ENCODE measurements around the gene OR14I1.

Gene OR14I1

DNA sequence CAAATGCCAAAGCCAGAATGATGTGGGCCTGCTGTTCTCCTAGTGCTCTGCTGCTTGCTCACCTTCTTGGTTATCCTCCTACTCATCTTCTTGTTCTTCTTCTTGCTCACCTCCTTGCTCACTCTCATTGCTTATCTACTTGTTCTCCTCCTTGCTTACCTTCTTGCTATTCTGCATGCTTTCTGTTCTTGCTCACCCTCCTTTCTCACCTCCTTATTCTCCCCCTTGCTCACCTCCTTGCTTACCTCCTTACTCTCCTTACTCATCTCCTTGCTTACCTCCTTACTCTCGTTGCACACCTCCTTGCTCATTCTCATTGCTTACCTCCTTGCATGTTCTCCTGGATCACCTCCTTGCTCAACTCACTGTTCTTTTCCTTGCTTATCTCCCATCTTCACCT, at the start of gene OR14I1:
Gene OR14I1, minus strand, starts transcription at position 53 of the 400 bp plus-strand sequence.
- DNase-seq = no peak

DNA sequence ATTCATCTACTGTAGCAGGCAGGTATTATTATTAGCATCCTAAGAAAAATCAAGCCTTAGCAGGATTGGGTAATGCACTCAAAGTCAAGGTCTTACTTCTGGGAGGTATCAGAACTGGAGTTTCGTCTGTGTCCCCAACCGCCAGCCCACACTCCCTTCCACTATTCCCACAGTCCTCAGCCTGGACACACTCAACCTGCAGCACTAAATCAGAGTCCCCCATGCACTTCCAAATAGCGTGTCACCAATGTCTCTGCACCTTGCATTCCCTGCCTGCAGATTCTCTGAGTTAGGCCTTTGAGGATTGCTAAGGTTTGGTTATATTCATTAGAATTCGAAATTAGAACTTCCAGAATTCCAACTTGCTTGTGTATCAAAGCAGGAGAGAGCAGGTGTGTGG, 49.1 kb upstream of the OR14I1 start:
- no peak for DNase-seq

- no peak for DNase-seq
Measured at GRCh38 chr1:248751142-248751541, 48.6 kb upstream of the OR14I1 start.

DNA sequence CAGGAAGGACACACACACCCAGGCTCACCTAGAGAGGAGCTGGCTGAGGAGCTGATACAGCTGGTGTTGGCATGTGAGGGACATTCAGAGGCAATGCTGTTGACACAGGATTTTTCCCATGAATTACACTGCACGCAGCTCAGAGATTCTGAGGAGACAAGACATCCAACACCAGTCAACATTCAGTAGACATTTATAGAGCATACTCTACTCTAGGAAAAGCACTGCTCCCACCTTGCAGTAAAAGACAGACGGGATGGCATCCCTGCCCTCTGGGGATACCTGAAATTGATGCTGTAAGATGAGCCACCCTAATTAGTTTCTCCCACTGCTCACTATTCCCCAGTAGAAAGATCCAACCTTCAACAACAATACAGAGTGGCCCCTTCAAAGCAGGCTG, 47.9 kb upstream of the OR14I1 start:
- DNase-seq = no peak

- no peak for DNase-seq
Measured at GRCh38 chr1:248748211-248748610, 45.6 kb upstream of the OR14I1 start.

GRCh38 chr1:248740876-248741275, 38.3 kb upstream of the OR14I1 start:
- no peak for DNase-seq

DNA sequence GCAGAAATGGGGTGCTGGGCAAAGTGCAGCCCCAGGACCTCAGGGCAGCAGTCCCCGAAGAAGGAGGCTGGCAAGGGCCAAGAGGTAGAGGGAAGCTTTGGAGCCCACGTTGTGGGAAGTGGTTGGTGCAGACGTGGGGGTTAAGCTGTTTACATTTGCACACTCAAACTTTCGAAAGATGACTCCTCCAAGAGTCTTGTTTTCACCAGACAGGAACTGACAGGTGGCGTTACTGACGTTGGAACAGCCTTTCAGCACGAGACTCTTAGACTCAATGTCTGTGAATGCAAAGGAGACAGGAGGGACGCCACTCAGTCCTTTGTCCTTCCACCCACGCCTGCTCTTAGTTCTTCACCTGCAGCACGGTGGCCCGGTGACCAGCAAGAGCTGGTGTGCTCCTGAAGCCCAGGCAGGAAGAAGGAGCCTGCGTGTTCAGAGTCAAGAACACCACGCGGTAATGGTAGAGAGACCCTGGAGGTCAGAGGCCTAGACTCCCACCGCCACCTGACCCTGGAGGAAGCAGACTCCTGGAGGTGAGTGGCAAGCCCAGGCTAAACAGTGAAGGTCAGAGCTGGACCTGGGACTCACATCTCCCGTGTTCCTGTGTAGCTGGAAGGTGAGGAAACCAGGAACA, 37.1 kb upstream of the OR14I1 start:
- no peak for DNase-seq

- DNase-seq = no peak
Measured at GRCh38 chr1:248737457-248737856, 34.9 kb upstream of the OR14I1 start.

GRCh38 chr1:248736977-248737376, 34.4 kb upstream of the OR14I1 start:
- no peak for DNase-seq

DNA sequence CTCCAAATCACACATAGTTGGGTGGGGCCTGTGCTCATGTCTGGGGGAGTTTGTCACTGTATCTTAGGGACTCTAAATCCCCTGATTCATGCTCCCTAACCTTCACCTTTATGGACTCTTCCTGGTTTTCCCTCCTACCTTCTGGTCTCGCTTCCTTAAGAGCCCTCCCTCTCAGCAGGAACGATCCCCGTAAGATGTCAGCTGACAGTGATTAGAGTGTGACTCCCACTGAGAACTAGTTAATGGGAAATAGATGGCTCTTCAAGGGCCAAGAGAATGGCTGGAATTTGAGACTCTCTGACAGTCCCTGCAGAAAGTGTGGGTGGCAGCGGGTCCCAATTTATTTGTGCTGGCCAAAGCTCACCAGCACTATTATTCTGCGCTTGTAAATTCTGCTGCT, 31.0 kb upstream of the OR14I1 start:
- no peak for DNase-seq

GRCh38 chr1:248730507-248731335, 28.2 kb upstream of the OR14I1 start:
- DNase-seq = no peak

- no peak for DNase-seq
Measured at GRCh38 chr1:248714248-248714647, 11.7 kb upstream of the OR14I1 start.

DNA sequence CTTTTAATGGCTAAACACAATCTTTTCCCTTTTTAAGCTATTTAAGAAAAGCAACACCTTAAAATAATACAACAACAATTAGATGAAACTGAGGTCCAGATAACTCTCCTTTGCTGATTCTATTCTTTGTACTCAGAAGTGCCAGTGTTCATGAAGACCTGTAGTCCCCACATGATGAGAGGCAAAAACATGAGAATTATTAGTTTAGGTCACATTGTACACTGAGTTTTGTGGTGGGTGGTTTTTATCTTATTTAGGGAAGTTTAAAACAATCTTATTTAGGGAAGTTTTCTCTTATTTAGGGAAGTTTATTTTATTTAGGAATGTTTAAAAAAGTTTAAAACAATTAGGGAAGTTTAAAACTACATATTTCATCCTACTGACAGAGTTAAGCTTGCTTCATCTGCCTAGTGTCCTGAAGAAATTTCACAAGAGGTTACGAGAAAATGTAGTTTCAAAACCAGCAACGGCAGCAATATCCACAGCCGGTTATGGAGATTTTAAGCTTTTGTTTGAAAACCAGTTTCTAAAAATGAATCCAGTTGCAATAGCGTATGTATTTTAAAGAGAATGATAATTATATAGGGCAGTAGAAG, 7.8 kb upstream of the OR14I1 start:
- no peak for DNase-seq

- no peak for DNase-seq
Measured at GRCh38 chr1:248704606-248705005, 2.0 kb upstream of the OR14I1 start.

DNA sequence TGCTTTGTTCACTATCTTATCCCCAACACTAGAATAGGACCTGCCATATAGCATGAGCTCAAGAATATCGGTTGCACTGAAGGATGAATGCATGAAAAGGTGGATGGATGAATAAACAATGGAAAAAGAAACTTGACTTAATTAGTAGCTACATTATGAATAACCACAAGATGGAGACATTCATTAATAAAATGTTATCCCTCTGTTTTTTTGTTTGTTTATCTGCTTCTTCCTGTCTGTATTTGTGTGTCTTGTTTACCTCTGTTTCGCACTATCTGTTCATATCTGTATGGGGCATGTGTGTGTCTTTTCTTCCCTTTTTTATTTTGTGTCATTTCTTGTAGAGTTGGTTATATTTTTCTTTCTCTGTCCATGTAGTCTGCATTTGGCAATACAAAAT, 1.1 kb upstream of the OR14I1 start:
- no peak for DNase-seq

DNA sequence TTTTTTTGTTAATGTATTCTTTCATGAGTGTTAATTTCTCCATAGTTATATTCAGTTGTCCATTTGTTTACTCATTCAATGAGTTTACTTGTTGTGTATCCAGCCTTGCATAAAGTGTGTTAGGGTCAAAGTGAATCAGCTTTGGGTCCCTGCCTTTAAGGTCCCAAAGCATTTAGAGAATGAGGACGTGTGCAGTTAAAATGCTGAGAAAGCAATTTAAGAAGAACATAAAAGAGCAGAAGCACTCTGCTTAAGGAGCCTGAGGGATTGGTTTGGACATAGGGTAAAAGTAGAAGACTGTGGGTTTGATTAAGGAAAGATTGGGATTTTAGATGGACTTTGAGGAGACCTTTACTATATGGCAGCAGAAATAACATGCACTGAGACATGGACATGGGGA, 3.5 kb downstream of the OR14I1 start:
- DNase-seq = no peak

- no peak for DNase-seq
Measured at GRCh38 chr1:248697907-248698306, 4.7 kb downstream of the OR14I1 start.

GRCh38 chr1:248696774-248697173, 5.8 kb downstream of the OR14I1 start:
- DNase-seq = no peak

DNA sequence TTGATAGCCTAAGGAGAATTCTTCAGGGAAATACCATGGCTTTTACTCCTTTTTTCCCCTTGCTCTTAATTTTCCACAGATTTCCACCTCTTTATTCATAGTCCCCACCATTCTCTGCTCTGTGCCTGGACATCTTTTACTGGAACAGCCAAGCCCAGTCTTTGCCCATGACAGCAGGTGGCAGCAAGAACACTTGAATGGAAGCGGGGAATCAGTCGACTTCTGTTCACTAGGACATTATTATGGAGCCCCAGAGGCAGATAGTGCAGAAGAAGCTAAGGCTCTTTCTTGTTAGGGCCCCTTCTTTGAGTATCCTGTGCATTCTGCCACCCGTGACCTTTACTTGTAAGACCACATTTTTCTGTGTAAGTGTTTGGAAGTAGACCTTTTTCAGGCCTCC, 6.3 kb downstream of the OR14I1 start:
- no peak for DNase-seq

GRCh38 chr1:248695451-248696132, 7.0 kb downstream of the OR14I1 start:
- DNase-seq = no peak

DNA sequence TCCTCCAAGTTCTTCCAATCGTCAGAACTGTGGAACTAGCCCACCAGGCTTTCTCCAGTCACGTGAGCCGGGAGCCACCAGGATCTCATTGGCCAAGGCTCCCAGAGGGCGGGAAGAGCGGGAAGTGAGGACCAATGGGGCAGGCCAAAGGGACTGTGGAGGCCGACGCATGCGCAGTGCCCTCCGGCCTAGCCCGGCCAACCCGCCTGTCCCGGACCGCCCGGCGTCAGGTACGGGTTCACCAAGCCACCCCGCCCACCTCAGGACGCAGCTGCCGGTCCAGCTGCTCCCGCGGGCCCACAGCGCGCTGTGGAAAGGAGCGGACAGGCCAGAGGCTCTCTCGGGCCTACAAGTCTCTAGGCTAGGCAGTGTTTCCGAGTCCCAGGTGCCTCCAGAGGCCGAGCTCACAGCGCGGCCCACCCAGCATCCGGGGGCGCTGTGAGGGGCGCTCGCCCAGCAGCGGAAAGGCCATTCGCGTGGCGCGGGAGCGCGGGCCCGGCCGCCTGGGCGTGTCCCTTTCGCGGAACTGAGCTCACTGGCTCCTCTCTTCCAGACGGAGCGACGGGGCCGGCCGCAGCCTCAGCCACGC, 10.9 kb downstream of the OR14I1 start:
- no peak for DNase-seq

DNA sequence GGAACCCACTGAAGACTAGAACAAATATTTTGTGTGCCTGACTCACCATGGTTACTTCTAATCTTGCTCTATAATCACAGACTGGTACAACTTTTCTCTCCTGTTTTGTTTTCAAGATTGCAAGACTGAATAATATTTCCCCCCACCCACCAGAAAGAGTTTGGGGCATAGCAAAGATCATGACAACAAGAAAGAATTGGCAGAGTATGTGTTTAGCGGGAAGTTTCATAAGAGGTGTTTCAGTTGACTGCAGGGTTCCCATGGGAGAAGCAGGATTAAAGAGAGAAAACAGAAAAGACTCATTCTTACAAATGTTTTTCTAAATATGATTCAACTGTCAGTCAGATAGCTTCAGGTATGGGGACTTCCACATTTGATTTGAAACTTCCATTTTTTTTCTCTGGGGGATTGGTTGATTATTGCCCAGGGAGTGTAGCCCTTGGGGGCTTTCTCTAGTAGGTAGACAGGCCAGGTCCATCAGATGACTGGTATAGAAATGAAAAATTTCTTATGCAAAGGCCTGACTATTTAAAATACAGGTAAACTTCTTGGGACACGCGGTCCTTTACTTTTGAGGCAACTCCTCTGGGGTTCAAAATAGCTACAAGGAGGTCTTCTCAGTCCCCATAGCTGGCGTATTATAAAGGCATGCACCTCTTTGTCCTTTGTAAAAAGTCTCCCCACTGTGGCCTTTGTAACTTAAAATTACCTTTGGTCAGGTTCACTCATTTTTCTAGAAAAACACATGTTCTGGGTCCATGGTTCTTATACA, 13.9 kb downstream of the OR14I1 start:
- no peak for DNase-seq
